ENCODE measurements around the gene CHST15. TPM values are rescaled to one million over a fixed set of nuclear protein-coding genes. Genes with fewer than 3 reads are reported as not detected.

CHST15 gene
- total RNA-seq, 1 experiment from 2014 or later, result 9.8 TPM

DNA sequence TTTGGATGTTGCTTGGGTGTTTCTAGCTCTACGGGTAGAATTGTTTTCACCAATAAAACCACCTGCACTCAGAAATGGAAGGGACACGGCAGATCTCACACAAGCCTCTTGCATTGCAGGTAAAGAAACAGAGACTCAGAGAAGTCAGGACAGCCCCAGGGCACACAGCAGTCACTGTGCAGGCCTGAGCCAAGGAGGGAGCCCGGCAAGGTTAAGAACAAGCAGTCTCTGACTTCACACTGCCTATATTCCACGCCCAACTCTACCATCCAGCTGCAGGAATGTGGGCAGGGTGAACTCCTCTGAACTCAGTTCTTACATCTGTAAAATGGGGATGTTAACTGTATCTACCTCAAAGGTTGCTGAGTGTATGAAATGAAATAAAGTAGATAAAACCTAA is 15.4 kb downstream of the CHST15 start:
- peaks cover 6% of the 10 kb centered on the region for H3K36me3 ChIP-seq

DNA sequence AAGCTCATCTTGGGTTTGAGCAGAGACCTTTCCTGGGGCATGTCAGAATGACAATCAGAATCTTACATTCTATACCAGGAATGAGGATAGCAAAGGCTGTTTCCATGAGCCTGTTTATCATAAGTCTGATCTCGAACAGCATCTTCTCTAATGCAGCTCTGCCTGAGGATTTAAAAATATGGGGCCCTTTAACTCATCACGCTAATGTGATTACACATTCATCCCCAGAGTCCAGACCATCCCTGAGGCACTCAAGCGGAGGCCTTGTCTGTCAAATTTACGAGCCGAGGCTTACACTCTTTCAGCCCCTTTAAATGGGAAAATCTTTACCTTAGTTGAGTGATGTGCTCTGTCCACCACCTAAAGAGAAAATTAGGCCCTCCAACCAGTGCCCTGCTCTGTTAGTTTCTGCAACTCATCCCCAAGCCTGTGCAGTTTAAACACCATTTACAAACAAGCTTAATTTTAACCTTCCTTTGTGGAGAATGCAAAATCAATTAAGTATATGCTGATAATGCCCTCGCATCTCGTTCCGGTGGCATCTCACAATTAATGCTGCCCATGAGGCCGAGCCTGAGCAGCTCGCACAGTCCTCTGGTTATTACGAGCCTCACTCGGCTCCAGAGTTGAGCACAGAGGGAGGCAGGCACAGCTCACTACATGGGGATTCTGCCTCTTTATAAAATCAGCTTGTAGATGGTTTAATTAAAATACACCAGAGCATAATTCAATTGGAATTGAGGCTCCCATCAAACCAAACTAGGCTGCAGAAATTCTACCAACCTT is 16.0 kb downstream of the CHST15 start:
- DNase-seq, result no peak
- Histone ChIP-seq H3K36me3 (no peaks in the 10 kb centered on the region; the same call in 1 of the 2 replicates), H3K4me3 (no peak overlapping the region), H3K27me3 (no peaks in the 10 kb centered on the region), H3K9me3 (no peaks in the 10 kb centered on the region)

More for the DNA sequence above, 15.4 kb downstream of the CHST15 start:
- no peaks in the 10 kb centered on the region for H3K9me3 ChIP-seq
- no peak for DNase-seq
- H3K27me3 ChIP-seq, result no peaks in the 10 kb centered on the region
- H3K4me3 ChIP-seq, result no peak overlapping the region

GRCh38 chr10:124076148-124076733 is 17.2 kb downstream of the CHST15 start:
- no peak overlapping the region for H3K4me3 ChIP-seq
- H3K27me3 ChIP-seq, result no peaks in the 10 kb centered on the region
- no peaks in the 10 kb centered on the region for H3K36me3 ChIP-seq
- DNase-seq, result peak; percentile 12
- H3K9me3 ChIP-seq, result no peaks in the 10 kb centered on the region

DNA sequence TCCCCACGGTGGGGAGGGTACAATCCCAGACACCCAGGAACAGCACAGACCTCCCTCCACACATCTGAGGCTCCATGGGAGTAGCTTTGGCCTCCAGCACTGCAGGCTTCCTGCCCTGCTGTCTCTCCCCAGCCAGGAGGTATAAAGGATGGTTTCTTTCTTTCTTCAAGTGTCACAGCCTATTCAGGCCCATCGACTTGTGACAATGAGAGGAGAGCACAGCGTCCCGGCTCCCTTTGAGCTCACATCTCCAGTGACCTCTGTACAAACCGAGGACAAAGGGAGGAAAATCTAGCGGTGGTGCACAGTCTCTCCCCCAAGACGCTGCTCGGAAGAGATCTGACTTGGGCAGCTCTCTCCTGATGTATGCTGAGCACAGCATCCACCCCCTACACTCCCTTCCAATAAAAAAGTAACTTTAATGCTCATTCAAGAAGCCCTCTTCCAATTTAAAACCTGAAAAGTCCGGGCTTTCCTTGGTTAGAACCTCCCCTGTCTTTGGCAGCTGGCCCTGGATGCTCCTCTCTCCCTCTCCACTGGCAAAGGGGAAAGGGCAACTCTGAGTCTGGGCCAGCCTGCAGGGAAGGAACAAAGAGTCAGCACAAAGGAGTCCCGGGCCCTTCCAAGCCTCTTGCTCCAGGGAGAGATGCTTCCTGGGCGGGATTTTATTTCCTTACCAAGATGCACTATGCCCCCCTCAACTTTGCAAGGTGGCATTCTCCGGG is 18.0 kb downstream of the CHST15 start:
- H3K27me3 ChIP-seq, result no peaks in the 10 kb centered on the region
- H3K4me3 ChIP-seq, result no peak overlapping the region
- no peaks in the 10 kb centered on the region for H3K36me3 ChIP-seq
- no peak for DNase-seq
- H3K9me3 ChIP-seq, result no peaks in the 10 kb centered on the region

GRCh38 chr10:124074501-124075109 is 18.8 kb downstream of the CHST15 start:
- DNase-seq, result no peak
- Histone ChIP-seq H3K27me3 (no peaks in the 10 kb centered on the region), H3K9me3 (no peaks in the 10 kb centered on the region), H3K4me3 (no peak overlapping the region), H3K36me3 (no peaks in the 10 kb centered on the region)

- Histone ChIP-seq H3K4me3 (no peak overlapping the region), H3K27me3 (no peaks in the 10 kb centered on the region), H3K36me3 (no peaks in the 10 kb centered on the region), H3K9me3 (no peaks in the 10 kb centered on the region)
- DNase-seq, result no peak
These were observed 19.4 kb downstream of the CHST15 start for GRCh38 chr10:124073978-124074377.

- no peak for DNase-seq
- Histone ChIP-seq H3K9me3 (no peaks in the 10 kb centered on the region), H3K4me3 (no peak overlapping the region), H3K27me3 (no peaks in the 10 kb centered on the region), H3K36me3 (no peaks in the 10 kb centered on the region)
These were observed 20.9 kb downstream of the CHST15 start for GRCh38 chr10:124072541-124072940.

DNA sequence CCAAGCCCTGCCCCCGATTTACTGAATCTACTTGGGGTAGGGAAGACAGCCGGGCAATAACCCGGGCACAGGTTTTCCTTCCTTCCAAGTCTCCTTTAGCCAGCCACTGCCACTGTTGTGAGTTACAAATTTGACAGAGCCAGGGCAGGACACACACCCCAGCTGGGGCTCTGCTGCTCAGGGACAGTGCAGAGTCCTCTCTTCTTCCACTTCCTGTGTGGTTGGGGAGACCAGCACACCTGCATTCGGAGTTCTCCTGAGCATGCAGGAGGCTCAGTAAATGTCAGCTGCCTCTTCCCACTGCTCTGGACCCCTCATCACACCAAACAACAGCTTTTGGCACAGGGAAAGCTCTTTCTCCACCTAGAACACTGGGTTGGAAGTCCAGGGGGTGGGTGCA is 21.3 kb downstream of the CHST15 start:
- Histone ChIP-seq H3K36me3 (no peaks in the 10 kb centered on the region), H3K9me3 (no peaks in the 10 kb centered on the region), H3K4me3 (no peak overlapping the region), H3K27me3 (no peaks in the 10 kb centered on the region)
- DNase-seq, result no peak

DNA sequence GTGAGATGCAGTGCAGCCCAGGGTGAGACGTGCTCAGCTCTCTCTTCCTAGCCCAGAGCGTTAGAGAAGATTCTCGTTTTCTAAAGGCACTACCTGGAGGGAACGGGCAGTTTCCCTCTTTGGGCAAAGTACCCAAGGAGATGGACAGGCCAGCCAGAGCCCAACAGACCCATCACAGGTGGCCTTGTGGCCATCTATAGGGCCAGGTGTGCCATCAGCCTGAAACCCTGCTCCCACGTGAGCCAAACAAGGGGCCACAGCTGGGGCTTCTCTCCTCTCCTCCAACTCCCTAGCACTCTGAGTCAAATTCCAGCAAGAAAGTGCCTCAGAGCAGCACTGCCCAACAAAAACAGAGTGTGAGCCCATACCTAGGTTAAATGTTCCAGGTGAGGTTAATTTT is 22.3 kb downstream of the CHST15 start:
- Histone ChIP-seq H3K9me3 (no peaks in the 10 kb centered on the region), H3K36me3 (no peaks in the 10 kb centered on the region), H3K4me3 (no peak overlapping the region), H3K27me3 (no peaks in the 10 kb centered on the region)
- DNase-seq, result no peak

DNA sequence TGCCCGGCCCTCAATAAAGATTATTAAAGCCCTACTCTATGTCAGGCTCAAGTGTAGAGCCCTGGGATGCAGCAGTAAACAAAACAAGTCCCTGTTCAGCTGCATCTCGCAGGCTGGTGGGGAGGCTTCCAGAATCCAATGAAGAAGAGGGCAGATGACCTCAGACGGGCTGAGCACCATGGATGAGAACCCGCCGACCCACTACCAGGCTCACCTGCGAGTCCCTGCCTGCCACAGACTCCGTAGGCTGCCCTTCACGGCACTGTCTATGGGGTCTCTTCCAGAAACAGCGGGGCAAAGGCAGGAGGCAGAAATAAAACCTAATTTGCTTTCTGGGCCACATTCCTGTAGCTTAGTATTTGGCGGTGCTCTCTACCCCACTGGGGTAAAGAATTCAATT is 22.7 kb downstream of the CHST15 start:
- DNase-seq, result no peak
- Histone ChIP-seq H3K9me3 (no peaks in the 10 kb centered on the region), H3K36me3 (no peaks in the 10 kb centered on the region), H3K27me3 (no peaks in the 10 kb centered on the region), H3K4me3 (no peak overlapping the region)

DNA sequence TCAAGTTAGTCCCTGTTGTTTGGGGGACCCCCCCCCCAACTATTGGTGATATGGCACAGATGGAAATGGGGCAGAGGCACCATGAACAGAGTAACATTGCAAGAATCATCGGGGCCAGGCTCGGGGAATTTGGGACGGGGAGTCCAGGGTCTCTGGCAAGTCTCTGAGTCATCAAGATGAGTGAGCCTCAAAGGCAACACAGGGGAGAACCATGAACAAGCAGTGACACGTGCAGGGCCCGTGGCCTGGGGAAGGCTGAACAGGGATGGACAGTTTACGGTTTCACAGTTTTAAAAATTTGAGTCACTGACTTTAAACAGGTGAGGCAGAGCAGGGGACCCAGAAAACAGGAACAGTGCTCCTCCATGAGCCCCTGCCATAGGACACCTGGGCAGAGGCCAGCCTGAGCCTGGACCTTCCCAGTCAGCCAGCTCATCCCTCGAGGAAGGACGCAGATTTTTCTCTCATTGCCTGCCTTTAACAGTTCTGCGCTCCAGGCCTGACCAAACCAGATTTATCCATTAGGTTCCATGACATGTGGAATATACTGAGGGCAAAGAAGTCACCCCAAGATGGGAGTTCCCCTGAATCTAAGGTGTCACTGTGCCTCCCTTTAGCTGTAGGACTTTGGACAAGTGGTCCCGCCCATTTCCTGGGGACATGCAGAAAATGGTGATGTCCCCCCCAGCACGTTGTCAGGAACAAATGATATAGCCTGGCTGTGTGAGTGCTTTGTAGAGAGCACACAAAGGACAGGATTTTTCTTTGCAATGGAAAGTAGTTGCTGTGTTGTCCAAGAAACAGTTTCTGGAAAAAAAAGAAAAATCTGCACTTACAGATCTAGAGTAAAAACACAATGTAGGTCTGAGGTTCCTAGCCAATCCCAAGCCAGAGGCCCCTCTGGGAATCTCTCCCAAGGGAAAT is 23.8 kb downstream of the CHST15 start:
- no peaks in the 10 kb centered on the region for H3K27me3 ChIP-seq
- DNase-seq, result no peak
- H3K36me3 ChIP-seq, result no peaks in the 10 kb centered on the region; the same call in 1 of the 2 replicates
- no peak overlapping the region for H3K4me3 ChIP-seq
- H3K9me3 ChIP-seq, result no peaks in the 10 kb centered on the region

DNA sequence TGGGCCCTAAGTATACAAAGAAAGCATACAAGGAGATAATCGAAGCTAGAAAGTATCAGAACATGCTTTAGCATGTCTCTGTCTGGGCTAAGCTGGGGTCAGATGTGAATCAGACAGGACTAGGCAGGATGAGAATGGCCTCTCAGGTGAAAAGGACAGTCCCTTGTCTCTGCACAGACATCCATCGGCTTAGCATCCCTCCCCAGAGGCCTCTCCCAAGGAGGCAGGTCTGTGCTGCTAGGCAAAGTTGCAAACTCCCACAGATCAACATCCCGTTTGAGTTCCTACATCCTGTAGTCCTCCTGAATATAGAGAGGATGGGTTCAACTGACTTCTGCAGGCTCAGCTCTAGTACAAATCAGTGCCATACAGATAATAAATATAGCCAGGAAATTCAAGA is 24.5 kb downstream of the CHST15 start:
- Histone ChIP-seq H3K27me3 (no peaks in the 10 kb centered on the region), H3K4me3 (no peak overlapping the region), H3K9me3 (no peaks in the 10 kb centered on the region), H3K36me3 (no peaks in the 10 kb centered on the region; the same call in 1 of the 2 replicates)
- DNase-seq, result no peak

DNA sequence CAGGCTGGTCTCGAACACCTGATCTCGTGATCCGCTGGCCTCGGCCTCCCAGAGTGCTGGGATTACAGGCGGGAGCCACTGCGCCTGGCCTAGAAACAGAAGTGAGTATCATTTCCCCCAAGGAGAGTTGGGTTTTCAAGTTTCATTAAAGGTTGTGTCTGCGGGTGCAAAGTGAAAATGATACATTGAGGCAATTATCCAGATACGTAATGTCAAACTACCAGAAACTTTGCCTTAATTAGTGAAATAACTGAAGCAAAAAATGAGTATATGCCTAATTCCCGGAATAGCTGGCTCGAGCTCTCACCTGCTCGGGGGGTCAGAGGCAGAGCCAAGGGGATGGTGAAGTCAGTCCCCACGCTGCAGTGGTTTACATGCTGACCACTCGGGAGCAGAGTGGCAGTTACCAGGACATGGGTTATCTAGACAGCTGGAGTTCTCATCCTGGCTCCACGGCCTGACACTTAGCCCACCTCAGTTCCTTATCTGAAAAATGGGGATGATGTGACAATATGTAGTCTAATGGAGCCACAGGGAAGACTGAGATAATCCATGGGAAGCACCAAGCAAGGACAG is 25.5 kb downstream of the CHST15 start:
- Histone ChIP-seq H3K36me3 (no peaks in the 10 kb centered on the region; the same call in 1 of the 2 replicates), H3K9me3 (no peaks in the 10 kb centered on the region), H3K4me3 (no peak overlapping the region), H3K27me3 (no peaks in the 10 kb centered on the region)
- no peak for DNase-seq

- H3K4me3 ChIP-seq, result no peak overlapping the region
- H3K36me3 ChIP-seq, result no peaks in the 10 kb centered on the region; the same call in 1 of the 2 replicates
- DNase-seq, result no peak
- H3K27me3 ChIP-seq, result no peaks in the 10 kb centered on the region
- H3K9me3 ChIP-seq, result no peaks in the 10 kb centered on the region
These were observed 26.4 kb downstream of the CHST15 start for GRCh38 chr10:124066781-124067714.

- no peaks in the 10 kb centered on the region; the same call in 1 of the 2 replicates for H3K36me3 ChIP-seq
- no peaks in the 10 kb centered on the region for H3K27me3 ChIP-seq
- no peaks in the 10 kb centered on the region for H3K9me3 ChIP-seq
- DNase-seq, result no peak
- H3K4me3 ChIP-seq, result no peak overlapping the region
These were observed 27.2 kb downstream of the CHST15 start for GRCh38 chr10:124066126-124066700.

All from MG63 (cell line).